Upper lobe of right lung (tissue), 1 donor: ENCODE data around the gene RPSA. TPM values are rescaled to one million over a fixed set of nuclear protein-coding genes. Genes with fewer than 3 reads are reported as not detected.

Source experiments
- ATAC-seq: fragments of 200-7000 bp; cut with Tn5 transposase; one replicate; pipeline ENCODE4 v1.9.1; 2020; ENCODE audit warnings: mild to moderate bottlenecking, moderate library complexity
- DNase-seq: peaks from one replicate; pipeline ENCODE4 v3.0.0-alpha.2; 2020
- H3K27ac ChIP-seq: fragments of 200-600 bp; one replicate; pipeline ENCODE4 v1.8.0; 2022
- H3K27me3 ChIP-seq: fragments of 200-600 bp; one replicate; pipeline ENCODE4 v1.8.0; 2022; ENCODE audit warnings: mild to moderate bottlenecking
- H3K36me3 ChIP-seq: fragments of 200-600 bp; one replicate; pipeline ENCODE4 v1.8.0; 2022
- H3K4me1 ChIP-seq: fragments of 200-600 bp; one replicate; pipeline ENCODE4 v1.8.0; 2022
- H3K4me3 ChIP-seq: fragments of 200-600 bp; one replicate; pipeline ENCODE4 v1.8.0; 2022; ENCODE audit warnings: mild to moderate bottlenecking
- H3K9me3 ChIP-seq: fragments of 200-600 bp; one replicate; pipeline ENCODE4 v1.8.0; 2022
- intact Hi-C: fragments of 100-400 bp; cut with DNase I; formaldehyde crosslinking; loops from one replicate; pipeline ENCODE4 v1.11.0; 2022
- total RNA-seq: library from RNA; stranded (reverse); fragmentation: NEBNext Ultra II Directional; extraction: Animal tissue kit (Norgen Biotek cat#: 25700); gene quantifications from one replicate; pipeline ENCODE4 v1.2.1, GENCODE V29; 2021
- TF ChIP-seq, protein P1 (sequence below): fragments of 200-600 bp; IDR thresholded peaks from one replicate; pipeline ENCODE4 v1.8.0; 2022; ENCODE audit warnings: antibody characterized with exemption
- donor health status: DM: no; HTN: yes; CAD: no; lungs with severe emphysema.

RPSA gene
- total RNA-seq, 1 donor from 2014 or later: 732 TPM

DNA sequence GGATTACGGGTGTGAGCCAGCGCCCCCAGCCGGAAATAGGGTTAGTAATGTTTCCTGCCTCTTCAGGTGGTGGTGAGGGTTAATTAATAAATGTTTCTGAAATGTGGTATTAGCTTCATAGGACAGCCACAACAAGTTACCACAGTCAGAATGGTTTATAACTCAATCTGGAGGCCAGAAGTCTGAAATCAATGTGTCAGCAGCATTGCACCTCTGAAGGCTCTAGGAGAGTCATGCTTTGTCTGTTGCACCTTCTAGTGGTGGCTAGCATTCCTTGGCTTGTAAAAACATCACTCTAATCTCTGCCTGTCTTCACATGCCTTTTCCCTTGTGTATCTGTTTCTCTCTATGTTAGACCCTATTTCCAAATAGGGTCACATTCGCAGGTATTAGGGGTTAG lies 7.8 kb upstream of the RPSA start:
- DNase-seq (no peak), ATAC-seq (no peak)
- TF ChIP-seq, protein P1, sequence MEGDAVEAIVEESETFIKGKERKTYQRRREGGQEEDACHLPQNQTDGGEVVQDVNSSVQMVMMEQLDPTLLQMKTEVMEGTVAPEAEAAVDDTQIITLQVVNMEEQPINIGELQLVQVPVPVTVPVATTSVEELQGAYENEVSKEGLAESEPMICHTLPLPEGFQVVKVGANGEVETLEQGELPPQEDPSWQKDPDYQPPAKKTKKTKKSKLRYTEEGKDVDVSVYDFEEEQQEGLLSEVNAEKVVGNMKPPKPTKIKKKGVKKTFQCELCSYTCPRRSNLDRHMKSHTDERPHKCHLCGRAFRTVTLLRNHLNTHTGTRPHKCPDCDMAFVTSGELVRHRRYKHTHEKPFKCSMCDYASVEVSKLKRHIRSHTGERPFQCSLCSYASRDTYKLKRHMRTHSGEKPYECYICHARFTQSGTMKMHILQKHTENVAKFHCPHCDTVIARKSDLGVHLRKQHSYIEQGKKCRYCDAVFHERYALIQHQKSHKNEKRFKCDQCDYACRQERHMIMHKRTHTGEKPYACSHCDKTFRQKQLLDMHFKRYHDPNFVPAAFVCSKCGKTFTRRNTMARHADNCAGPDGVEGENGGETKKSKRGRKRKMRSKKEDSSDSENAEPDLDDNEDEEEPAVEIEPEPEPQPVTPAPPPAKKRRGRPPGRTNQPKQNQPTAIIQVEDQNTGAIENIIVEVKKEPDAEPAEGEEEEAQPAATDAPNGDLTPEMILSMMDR: no peak
- Histone ChIP-seq H3K36me3 (peaks cover 42% of the 10 kb centered on the region), H3K4me1 (no peaks in the 10 kb centered on the region), H3K27ac (no peak overlapping the region), H3K27me3 (no peaks in the 10 kb centered on the region), H3K4me3 (no peak overlapping the region), H3K9me3 (no peaks in the 10 kb centered on the region)
- intact Hi-C loops: no loop called here

DNA sequence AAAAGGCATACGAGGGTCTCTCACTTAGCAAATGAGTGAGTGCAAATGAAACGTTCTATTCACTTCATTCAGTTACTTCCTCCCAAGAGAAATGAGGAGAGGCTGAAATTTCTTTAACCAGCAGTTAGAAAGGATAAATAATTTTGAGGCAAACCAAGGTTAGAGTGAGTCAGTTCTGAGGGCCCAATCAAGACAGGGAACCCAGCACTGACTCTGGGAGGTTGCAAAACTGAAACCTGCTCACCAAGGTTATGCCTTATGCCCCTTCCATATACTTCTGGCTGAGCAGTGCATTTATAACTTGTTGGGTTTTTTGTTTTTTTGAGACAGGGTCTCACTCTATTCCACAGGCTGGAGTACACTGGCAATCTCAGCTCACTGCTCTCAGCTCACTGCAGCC lies 4.5 kb upstream of the RPSA start:
- peaks cover 5% of the 10 kb centered on the region for H3K4me1 ChIP-seq
- intact Hi-C loops: no loop called here
- no peaks in the 10 kb centered on the region for H3K27me3 ChIP-seq
- no peak overlapping the region for H3K27ac ChIP-seq
- TF ChIP-seq, protein P1: no peak
- no peak overlapping the region for H3K4me3 ChIP-seq
- H3K9me3 ChIP-seq: no peaks in the 10 kb centered on the region
- ATAC-seq: no peak
- peaks cover 11% of the 10 kb centered on the region for H3K36me3 ChIP-seq
- no peak for DNase-seq

DNA sequence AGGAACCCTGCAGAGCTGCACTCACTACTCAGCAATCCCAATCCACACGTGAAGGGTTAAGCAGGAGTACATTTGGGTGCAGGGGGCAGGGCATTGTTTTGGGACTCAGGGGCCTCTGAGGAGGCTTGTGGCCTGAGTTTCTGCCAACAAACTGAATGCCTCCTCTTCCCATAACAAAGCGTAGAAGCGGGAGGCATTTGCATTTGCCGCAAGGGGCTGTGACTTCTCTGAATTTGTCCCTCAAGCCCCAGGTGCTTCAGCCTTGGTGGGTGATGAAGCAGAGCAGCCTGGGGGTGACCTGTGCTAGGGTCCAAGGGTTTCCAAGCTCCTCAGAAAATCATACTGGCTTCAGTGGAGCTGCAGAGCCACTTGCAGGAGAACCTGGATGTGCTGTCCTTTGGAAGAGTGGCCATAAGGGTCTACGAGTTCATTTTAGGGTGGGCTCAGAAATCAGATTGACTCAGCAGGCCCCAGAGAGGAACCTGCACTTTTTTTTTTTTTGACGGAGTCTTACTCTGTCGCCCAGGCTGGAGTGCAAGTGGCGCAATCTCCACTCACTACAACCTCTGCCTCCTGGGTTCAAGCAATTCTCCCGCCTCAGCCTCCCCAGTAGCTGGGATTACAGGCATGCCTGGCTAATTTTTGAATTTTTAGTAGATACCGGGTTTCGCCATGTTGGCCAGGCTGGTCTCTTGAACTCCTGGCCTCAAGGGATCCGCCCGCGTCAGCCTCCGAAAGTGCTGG lies 1.4 kb upstream of the RPSA start:
- H3K27me3 ChIP-seq: no peaks in the 10 kb centered on the region
- H3K27ac ChIP-seq: no peak overlapping the region
- H3K4me1 ChIP-seq: peaks cover 32% of the 10 kb centered on the region
- peak overlapping the region; percentile 94 for H3K4me3 ChIP-seq
- intact Hi-C loops: no loop called here
- no peak for ATAC-seq
- DNase-seq: no peak
- TF ChIP-seq, protein P1: no peak
- H3K36me3 ChIP-seq: peaks cover 23% of the 10 kb centered on the region
- H3K9me3 ChIP-seq: no peaks in the 10 kb centered on the region

DNA sequence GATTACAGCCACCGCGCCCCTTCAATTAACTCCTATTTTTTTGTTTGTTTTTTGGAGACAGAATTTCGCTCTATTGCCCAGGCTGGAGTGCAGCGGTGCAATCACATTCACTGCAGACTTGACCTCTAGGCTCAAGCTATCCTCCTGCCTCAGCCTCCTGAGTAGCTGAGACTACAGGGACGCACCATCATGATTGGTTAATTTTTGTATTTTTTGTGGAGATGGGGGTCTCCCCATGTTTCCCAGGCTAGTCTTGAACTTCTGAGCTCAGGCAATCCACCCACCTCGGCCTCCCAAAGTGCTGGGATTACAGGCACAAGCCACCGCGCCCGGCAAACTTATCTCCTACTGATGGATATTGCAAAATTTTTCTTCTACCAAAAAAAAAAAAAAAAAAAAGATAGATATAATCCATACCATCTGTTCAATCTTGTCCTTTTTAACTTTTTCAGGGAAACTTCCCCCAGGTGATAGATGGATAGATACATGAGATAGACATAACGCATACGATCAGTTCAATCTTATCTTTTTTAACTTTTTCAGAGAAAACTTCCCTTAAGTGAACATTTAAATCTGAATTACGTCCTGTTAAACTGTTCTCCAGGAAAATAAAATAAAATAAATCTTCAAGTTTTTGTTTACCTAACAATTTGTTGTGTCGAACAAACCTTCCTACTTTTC lies 693 bp upstream of the RPSA start:
- Histone ChIP-seq H3K4me1 (peaks cover 34% of the 10 kb centered on the region), H3K36me3 (peaks cover 30% of the 10 kb centered on the region), H3K4me3 (peak overlapping the region; percentile 94), H3K27me3 (no peaks in the 10 kb centered on the region), H3K9me3 (no peaks in the 10 kb centered on the region), H3K27ac (peak overlapping the region; percentile 95)
- no peak for ATAC-seq
- intact Hi-C loops: no loop called here
- no peak for DNase-seq
- TF ChIP-seq, protein P1: no peak

DNA sequence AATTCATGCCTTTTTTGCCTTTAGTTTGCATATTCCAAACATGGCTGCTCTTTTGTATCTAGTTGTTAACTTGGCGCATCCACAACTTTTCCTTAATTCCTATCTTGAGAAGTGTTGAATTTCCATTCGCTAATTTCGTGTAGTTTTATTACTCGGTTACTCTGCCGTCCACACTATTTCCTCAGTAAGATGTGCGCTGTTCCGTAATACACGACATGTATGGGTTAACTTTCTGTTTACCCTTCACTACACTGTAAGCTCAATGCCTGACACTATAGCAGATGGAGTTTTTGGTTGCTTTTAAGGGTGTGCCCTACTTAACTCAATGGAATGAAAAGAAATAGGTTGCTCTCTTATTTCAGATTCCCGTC lies 724 bp downstream of the RPSA start:
- ATAC-seq: no peak
- DNase-seq: no peak
- Histone ChIP-seq H3K36me3 (peaks cover 44% of the 10 kb centered on the region), H3K9me3 (no peaks in the 10 kb centered on the region), H3K27me3 (no peaks in the 10 kb centered on the region), H3K27ac (peak overlapping the region; percentile 95), H3K4me3 (peak overlapping the region; percentile 94), H3K4me1 (peaks cover 34% of the 10 kb centered on the region)
- TF ChIP-seq, protein P1: no peak
- intact Hi-C loops: no loop called here
